Ectodermal cell (in vitro differentiated cells): ENCODE data around the gene ANXA2R.
"Not testable (repeated sequence)": the region's sequence is repeated elsewhere in the genome, so short reads cannot be mapped to it uniquely, and the experiment has no call there.

Experiments
- H3K27ac ChIP-seq: 2 replicates; pipeline ENCODE4 v1.7.0; 2013; ENCODE audit warnings: mild to moderate bottlenecking, low read depth, low read length; ENCODE audit not compliant: insufficient read depth, poor library complexity, severe bottlenecking
- H3K27me3 ChIP-seq: 2 replicates; pipeline ENCODE4 v1.7.0; 2013; ENCODE audit warnings: mild to moderate bottlenecking, low read length; ENCODE audit not compliant: insufficient read depth, control insufficient read depth, poor library complexity, severe bottlenecking
- H3K36me3 ChIP-seq: one replicate; pipeline ENCODE4 v1.7.0; 2013; ENCODE audit warnings: low read length; ENCODE audit not compliant: control insufficient read depth, insufficient read depth
- H3K4me1 ChIP-seq: one replicate; pipeline ENCODE4 v1.7.0; 2013; ENCODE audit warnings: low read length; ENCODE audit not compliant: control insufficient read depth, insufficient read depth
- H3K4me3 ChIP-seq: 2 replicates; pipeline ENCODE4 v1.7.0; 2013; ENCODE audit warnings: low read depth, low read length, control low read depth; ENCODE audit not compliant: insufficient read depth
- H3K9me3 ChIP-seq: 2 replicates; pipeline ENCODE4 v1.7.0; 2013; ENCODE audit warnings: mild to moderate bottlenecking, low read length, moderate library complexity; ENCODE audit not compliant: control insufficient read depth
- WGBS, 2 experiments: methylation state at CpG; one replicate each; pipeline ENCODE4 v1.1.7; 2013; ENCODE audit warnings: missing lambda C conversion rate in 2 of 2; 5-methylcytosine and 5-hydroxymethylcytosine counted together

The ANXA2R gene

DNA sequence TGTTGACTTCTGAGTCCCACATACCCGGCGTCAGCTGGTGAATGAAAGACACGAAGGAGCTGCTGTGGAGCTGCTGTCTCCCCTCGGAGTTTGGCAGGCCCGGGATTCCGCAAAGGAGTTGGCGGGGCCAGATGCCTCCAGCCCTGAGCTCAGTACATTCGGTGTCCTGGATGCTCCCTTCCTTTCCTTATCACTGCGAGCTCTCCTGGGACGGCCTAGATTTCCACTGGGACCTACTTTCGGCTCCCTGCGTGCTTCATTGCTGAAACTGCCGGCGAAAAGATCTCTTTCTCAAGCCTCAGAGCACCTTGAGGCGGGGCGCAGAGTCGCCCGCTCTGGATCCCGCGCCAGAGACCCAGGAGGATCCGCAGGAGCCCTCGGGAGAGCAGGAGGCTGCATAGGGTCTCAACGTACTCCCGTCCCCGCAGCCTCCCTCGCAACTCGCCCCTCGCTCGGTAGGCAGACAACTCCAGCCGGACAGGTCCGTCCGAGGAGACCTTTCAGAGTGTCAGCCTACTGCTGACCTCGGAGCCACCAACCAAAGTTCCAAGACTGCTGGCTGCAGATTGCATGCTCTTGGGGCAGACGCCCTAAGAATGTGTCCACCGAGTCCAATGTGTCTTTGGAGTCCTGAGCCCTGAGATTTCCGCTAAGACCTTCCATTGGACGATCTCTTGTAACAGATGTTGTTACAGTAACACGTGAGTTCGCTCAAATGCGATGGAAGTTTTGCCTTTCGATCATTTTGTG is 6.1 kb downstream of the ANXA2R start:
- Histone ChIP-seq H3K4me3 (no peak overlapping the region), H3K27me3 (peaks cover 28% of the 10 kb centered on the region), H3K4me1 (no peaks in the 10 kb centered on the region), H3K27ac (no peak overlapping the region), H3K36me3 (no peaks in the 10 kb centered on the region), H3K9me3 (no peaks in the 10 kb centered on the region)
- 91 to 92% methylated on average over 41 of the region's 41 CpGs for WGBS, 2 experiments

- Histone ChIP-seq H3K27ac (no peak overlapping the region), H3K27me3 (peaks cover 44% of the 10 kb centered on the region), H3K4me1 (no peaks in the 10 kb centered on the region), H3K4me3 (no peak overlapping the region), H3K36me3 (no peaks in the 10 kb centered on the region), H3K9me3 (no peaks in the 10 kb centered on the region)
- 86 to 87% methylated on average over 6 of the region's 7 CpGs for WGBS, 2 experiments
Observed at GRCh38 chr5:43027054-43027785, 12.9 kb downstream of the ANXA2R start.

GRCh38 chr5:43025184-43025950 is 14.8 kb downstream of the ANXA2R start:
- H3K4me3 ChIP-seq, H3K9me3 ChIP-seq, H3K27ac ChIP-seq, H3K36me3 ChIP-seq, H3K4me1 ChIP-seq: not testable (repeated sequence)
- peaks cover 62% of the 10 kb centered on the region for H3K27me3 ChIP-seq
- WGBS, 2 experiments = 18 to 20% methylated on average over 21 to 25 of the region's 25 CpGs

DNA sequence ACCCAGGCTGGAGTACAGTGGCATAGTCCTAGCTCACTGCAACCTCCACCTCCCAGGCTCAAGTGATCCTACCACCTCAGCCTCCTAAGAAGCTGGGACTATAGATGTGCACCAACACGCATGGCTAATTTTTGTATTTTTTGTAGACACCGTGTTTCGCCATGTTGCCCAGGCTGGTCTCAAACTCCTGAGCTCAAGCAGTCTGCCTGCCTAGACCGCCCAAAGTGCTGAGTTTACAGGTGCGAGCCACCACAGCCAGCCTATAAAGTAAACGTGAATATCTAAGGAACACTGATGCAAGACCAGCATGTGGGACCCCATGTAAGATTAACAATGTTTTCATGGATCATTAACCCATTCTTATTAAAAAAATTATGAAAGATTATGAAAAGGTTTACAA is 15.9 kb downstream of the ANXA2R start:
- no peaks in the 10 kb centered on the region for H3K9me3 ChIP-seq
- H3K27ac ChIP-seq = no peak overlapping the region
- H3K4me1 ChIP-seq = peaks cover 7% of the 10 kb centered on the region
- H3K27me3 ChIP-seq = peaks cover 74% of the 10 kb centered on the region
- H3K36me3 ChIP-seq = no peaks in the 10 kb centered on the region
- H3K4me3 ChIP-seq = no peak overlapping the region
- 83 to 86% methylated on average over 6 of the region's 6 CpGs for WGBS, 2 experiments

DNA sequence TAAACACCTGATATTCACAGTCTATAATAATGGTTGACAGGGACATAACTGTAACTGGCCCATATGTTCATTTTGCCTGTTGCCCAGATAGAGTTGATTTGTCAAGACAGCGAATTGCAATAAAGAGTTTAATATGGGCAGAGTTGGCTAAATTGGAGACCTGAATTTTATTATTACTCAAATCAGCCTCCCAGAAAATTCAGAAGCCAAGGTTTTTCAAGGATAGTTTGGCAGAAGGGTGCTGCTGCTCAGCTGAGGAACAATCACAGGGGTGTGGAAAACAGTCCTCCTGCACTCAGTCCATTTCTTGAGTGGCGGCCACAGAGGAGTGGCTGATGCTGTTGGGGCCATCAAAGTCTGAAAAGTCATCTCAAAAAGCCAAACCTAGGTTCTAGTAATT is 19.0 kb downstream of the ANXA2R start:
- H3K27me3 ChIP-seq = peaks cover 98% of the 10 kb centered on the region
- H3K27ac ChIP-seq = no peak overlapping the region
- WGBS, 2 experiments = 86 to 97% methylated on average over 2 of the region's 2 CpGs
- H3K4me3 ChIP-seq = no peak overlapping the region
- H3K9me3 ChIP-seq = no peaks in the 10 kb centered on the region
- H3K36me3 ChIP-seq = no peaks in the 10 kb centered on the region
- peaks cover 7% of the 10 kb centered on the region for H3K4me1 ChIP-seq

GRCh38 chr5:43020399-43020746 is 19.7 kb downstream of the ANXA2R start:
- no peak overlapping the region for H3K27ac ChIP-seq
- WGBS, 2 experiments = 4 to 5% methylated on average over 11 of the region's 11 CpGs
- peaks cover 98% of the 10 kb centered on the region for H3K27me3 ChIP-seq
- H3K4me1 ChIP-seq = peaks cover 7% of the 10 kb centered on the region
- no peaks in the 10 kb centered on the region for H3K9me3 ChIP-seq
- no peaks in the 10 kb centered on the region for H3K36me3 ChIP-seq
- no peak overlapping the region for H3K4me3 ChIP-seq

- Histone ChIP-seq H3K9me3 (no peaks in the 10 kb centered on the region), H3K36me3 (no peaks in the 10 kb centered on the region), H3K27me3 (peaks cover 98% of the 10 kb centered on the region), H3K4me3 (peak overlapping the region; percentile 10), H3K4me1 (peaks cover 7% of the 10 kb centered on the region), H3K27ac (no peak overlapping the region)
- WGBS, 2 experiments = 2% methylated on average over 37 to 39 of the region's 39 CpGs
Observed at GRCh38 chr5:43019614-43020398, 20.3 kb downstream of the ANXA2R start.

DNA sequence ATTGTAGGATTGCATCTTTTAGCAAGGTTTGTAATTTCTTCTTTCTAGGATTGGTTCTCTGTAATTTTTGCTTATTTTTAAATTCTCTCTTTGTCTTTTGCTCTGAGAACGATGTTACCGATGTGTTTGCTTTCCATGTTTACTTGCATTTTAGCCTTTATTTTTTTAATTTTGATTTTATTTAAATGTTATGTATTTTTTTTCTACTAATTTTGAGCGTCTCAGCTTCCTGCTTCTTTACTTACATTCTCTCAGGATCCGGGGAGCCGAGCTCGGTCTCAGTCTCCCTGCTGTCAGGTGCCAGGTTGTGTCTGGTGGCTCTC is 20.9 kb downstream of the ANXA2R start:
- no peak overlapping the region for H3K27ac ChIP-seq
- H3K9me3 ChIP-seq = no peaks in the 10 kb centered on the region

GRCh38 chr5:43017428-43017815 is 22.7 kb downstream of the ANXA2R start:
- WGBS, 2 experiments = 1 to 2% methylated on average over 13 of the region's 13 CpGs
- H3K27me3 ChIP-seq = peaks cover 82% of the 10 kb centered on the region
- peaks cover 7% of the 10 kb centered on the region for H3K4me1 ChIP-seq
- H3K27ac ChIP-seq = no peak overlapping the region
- H3K4me3 ChIP-seq = peak overlapping the region; percentile 53
- no peaks in the 10 kb centered on the region for H3K9me3 ChIP-seq
- H3K36me3 ChIP-seq = no peaks in the 10 kb centered on the region

More for the DNA sequence above, 20.9 kb downstream of the ANXA2R start:
- Histone ChIP-seq H3K36me3 (no peaks in the 10 kb centered on the region), H3K4me3 (no peak overlapping the region), H3K27me3 (peaks cover 96% of the 10 kb centered on the region), H3K4me1 (peaks cover 7% of the 10 kb centered on the region)
- WGBS, 2 experiments = 1 to 7% methylated on average over 4 to 6 of the region's 6 CpGs
